Measurements from ENCODE around the gene CDC14A.
"Not testable (repeated sequence)": the region's sequence is repeated elsewhere in the genome, so short reads cannot be mapped to it uniquely, and the experiment has no call there.

Gene CDC14A

GRCh38 chr1:100362821-100363466 lies 10.6 kb downstream of the CDC14A start:
- no peak for DNase-seq (ENCODE audit: low read depth)

GRCh38 chr1:100363831-100364230 lies 11.5 kb downstream of the CDC14A start:
- DNase-seq (ENCODE audit: low read depth): no peak

GRCh38 chr1:100364697-100365096 lies 12.4 kb downstream of the CDC14A start:
- DNase-seq (ENCODE audit: low read depth): no peak

GRCh38 chr1:100366209-100366525 lies 13.9 kb downstream of the CDC14A start:
- no peak for DNase-seq (ENCODE audit: low read depth)

GRCh38 chr1:100369339-100369738 lies 17.0 kb downstream of the CDC14A start:
- not testable (repeated sequence) for DNase-seq (ENCODE audit: low read depth)

- not testable (repeated sequence) for DNase-seq (ENCODE audit: low read depth)
Measured at GRCh38 chr1:100373953-100374352, 21.6 kb downstream of the CDC14A start.

- not testable (repeated sequence) for DNase-seq (ENCODE audit: low read depth)
Measured at GRCh38 chr1:100376890-100377289, 24.6 kb downstream of the CDC14A start.

- DNase-seq (ENCODE audit: low read depth): no peak
Measured at GRCh38 chr1:100377590-100378361, 25.5 kb downstream of the CDC14A start.

- no peak for DNase-seq (ENCODE audit: low read depth)
Measured at GRCh38 chr1:100378956-100379355, 26.6 kb downstream of the CDC14A start.

GRCh38 chr1:100380635-100381034 lies 28.3 kb downstream of the CDC14A start:
- no peak for DNase-seq (ENCODE audit: low read depth)

GRCh38 chr1:100382657-100383056 lies 30.4 kb downstream of the CDC14A start:
- no peak for DNase-seq (ENCODE audit: low read depth)

- DNase-seq (ENCODE audit: low read depth): no peak
Measured at GRCh38 chr1:100383743-100384405, 31.6 kb downstream of the CDC14A start.

- no peak for DNase-seq (ENCODE audit: low read depth)
Measured at GRCh38 chr1:100387209-100387608, 34.9 kb downstream of the CDC14A start.

GRCh38 chr1:100387657-100388350 lies 35.5 kb downstream of the CDC14A start:
- DNase-seq (ENCODE audit: low read depth): no peak

- DNase-seq (ENCODE audit: low read depth): no peak
Measured at GRCh38 chr1:100390531-100390930, 38.2 kb downstream of the CDC14A start.

GRCh38 chr1:100391675-100392074 lies 39.4 kb downstream of the CDC14A start:
- DNase-seq (ENCODE audit: low read depth): peak; percentile 10

GRCh38 chr1:100392756-100393155 lies 40.5 kb downstream of the CDC14A start:
- no peak for DNase-seq (ENCODE audit: low read depth)

GRCh38 chr1:100394285-100394684 lies 42.0 kb downstream of the CDC14A start:
- no peak for DNase-seq (ENCODE audit: low read depth)

GRCh38 chr1:100395913-100396312 lies 43.6 kb downstream of the CDC14A start:
- no peak for DNase-seq (ENCODE audit: low read depth)

- DNase-seq (ENCODE audit: low read depth): no peak
Measured at GRCh38 chr1:100396651-100397050, 44.3 kb downstream of the CDC14A start.

GRCh38 chr1:100397681-100398080 lies 45.4 kb downstream of the CDC14A start:
- DNase-seq (ENCODE audit: low read depth): no peak

- DNase-seq (ENCODE audit: low read depth): no peak
Measured at GRCh38 chr1:100398648-100399047, 46.3 kb downstream of the CDC14A start.

GRCh38 chr1:100400404-100400803 lies 48.1 kb downstream of the CDC14A start:
- peak; percentile 38 for DNase-seq (ENCODE audit: low read depth)

All from activated T-helper 9 cell treated with anti-CD3 and anti-CD28 coated beads, Interleukin-2, amount 50 U/mL, for 16 hours (primary cell).